ENCODE results near the gene IGFBP3. TPM values are rescaled to one million over a fixed set of nuclear protein-coding genes. Genes with fewer than 3 reads are reported as not detected.

The IGFBP3 gene
- total RNA-seq, 1 experiment from 2014 or later: 2.9 TPM

DNA sequence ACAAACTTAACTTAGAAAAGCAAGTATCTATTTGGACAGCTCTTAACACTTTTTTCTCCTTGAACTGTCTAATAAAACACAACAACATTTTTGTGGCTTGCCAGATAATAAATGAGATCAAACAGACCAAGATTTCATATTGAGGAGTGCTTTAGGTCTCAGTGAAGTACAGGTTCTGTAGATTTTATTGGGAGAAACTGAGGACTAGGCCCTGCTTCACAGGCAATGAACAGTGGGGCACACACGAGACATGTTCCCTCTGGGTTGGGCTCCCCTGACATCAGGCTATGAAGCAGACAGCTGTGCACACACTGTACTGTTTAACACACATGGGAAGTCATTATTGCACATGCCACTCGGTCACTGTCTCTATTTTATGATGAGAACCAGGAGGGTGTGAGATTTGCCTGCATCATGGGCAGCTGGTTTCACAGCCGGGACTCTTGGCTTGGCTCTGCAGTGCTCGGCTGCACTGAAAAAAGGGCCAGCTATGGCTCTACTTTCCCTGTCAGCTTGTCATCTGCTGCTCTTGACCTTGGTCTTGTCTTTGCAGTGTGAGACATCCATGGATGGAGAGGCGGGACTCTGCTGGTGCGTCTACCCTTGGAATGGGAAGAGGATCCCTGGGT lies 28.6 kb downstream of the IGFBP3 start:
- ChIA-PET POLR2A (no interaction called here), CTCF (interaction anchor here (1.2 kb wide), 1 partner anchor 25 kb away, joined by 3 read pairs; no protein-coding TSS in a partner anchor)
- Mint-ChIP-seq H3K4me1 (peaks cover 16% of the 10 kb centered on the region), H3K9me3 (no peaks in the 10 kb centered on the region), H3K4me3 (no peak overlapping the region), H3K36me3 (no peaks in the 10 kb centered on the region), H3K27me3 (ENCODE audit: low read depth) (peaks cover 37% of the 10 kb centered on the region), H3K27ac (no peak overlapping the region)
- TF ChIP-seq GABPB1 (CRISPR knock-in tag; IDR thresholded peaks at IDR 0.05) (peak; percentile 77), FOXP1 (CRISPR knock-in tag; IDR thresholded peaks at IDR 0.05; ENCODE audit: borderline replicate concordance) (no peak)
- ATAC-seq (no peak), DNase-seq (ENCODE audit: low spot score) (no peak)

- Mint-ChIP-seq H3K9me3 (no peaks in the 10 kb centered on the region), H3K27ac (no peak overlapping the region), H3K4me3 (no peak overlapping the region), H3K27me3 (ENCODE audit: low read depth) (peaks cover 45% of the 10 kb centered on the region), H3K36me3 (no peaks in the 10 kb centered on the region), H3K4me1 (peaks cover 16% of the 10 kb centered on the region)
- POLR2A ChIA-PET: no interaction called here
- ATAC-seq (no peak), DNase-seq (ENCODE audit: low spot score) (no peak)
- TF ChIP-seq ELF4 (CRISPR knock-in tag; IDR thresholded peaks at IDR 0.05; ENCODE audit: low read depth) (no peak), EMX1 (CRISPR knock-in tag; IDR thresholded peaks at IDR 0.05) (no peak), ZNF317 (CRISPR knock-in tag; IDR thresholded peaks at IDR 0.05; ENCODE audit: borderline replicate concordance, low read depth) (no peak), ERG (CRISPR knock-in tag; IDR thresholded peaks at IDR 0.05) (no peak), E2F5 (CRISPR knock-in tag; IDR thresholded peaks at IDR 0.05) (no peak)
- CTCF ChIA-PET: interaction anchor here (0.6 to 1.7 kb wide), 12 partner anchors 8 to 466 kb away, joined by 3 to 11 read pairs (median 6); partner anchors contain the start of gene IGFBP3
These were observed 29.3 kb downstream of the IGFBP3 start for GRCh38 chr7:45891462-45892402.

DNA sequence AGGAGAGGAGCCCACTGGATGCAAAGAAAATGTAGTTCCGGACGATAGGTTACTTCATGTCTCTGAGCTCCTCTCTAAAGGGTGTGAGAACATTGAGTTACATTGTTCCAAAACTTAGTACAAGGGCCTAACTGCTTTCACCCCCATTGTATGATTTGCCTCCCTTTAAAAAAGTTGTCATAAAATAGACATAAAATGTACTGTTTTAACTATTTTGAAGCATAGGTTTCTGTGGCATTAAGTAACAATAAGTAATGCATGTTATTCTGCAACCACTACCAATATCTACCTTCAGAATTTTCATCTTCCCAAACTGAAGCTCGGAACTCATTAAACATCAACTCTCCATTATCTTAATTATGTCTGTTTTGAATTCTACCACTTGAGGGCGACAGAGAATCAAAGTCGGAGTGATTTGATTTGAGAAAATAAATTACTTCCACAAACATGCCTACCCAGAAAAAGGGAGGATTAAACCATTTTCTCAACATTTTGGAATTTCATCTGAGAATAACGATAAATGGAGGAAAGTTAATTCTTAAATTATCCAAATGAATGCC lies 30.1 kb downstream of the IGFBP3 start:
- Mint-ChIP-seq H3K36me3 (no peaks in the 10 kb centered on the region), H3K9me3 (no peaks in the 10 kb centered on the region), H3K4me1 (peaks cover 16% of the 10 kb centered on the region), H3K27ac (no peak overlapping the region), H3K27me3 (ENCODE audit: low read depth) (peaks cover 51% of the 10 kb centered on the region), H3K4me3 (no peak overlapping the region)
- CTCF ChIA-PET: interaction anchor here (0.6 to 1.7 kb wide), 13 partner anchors 9 to 467 kb away, joined by 3 to 11 read pairs (median 6); partner anchors contain the start of gene IGFBP3
- POLR2A ChIA-PET: no interaction called here
- DNase-seq (ENCODE audit: low spot score) (no peak), ATAC-seq (no peak)
- no peak for TF ChIP-seq IRF2 (CRISPR knock-in tag; IDR thresholded peaks at IDR 0.05; ENCODE audit: borderline replicate concordance, low read depth)
- TF ChIP-seq GABPB1 (CRISPR knock-in tag; IDR thresholded peaks at IDR 0.05): 0 out of 2 replicates have a peak, but pooled peaks have one; percentile 4
- TF ChIP-seq NFYB (CRISPR knock-in tag; conservative IDR thresholded peaks at IDR 0.05; ENCODE audit: low read depth): no peak
- peak; percentile 29; the same call in 1 of the 2 replicates for TF ChIP-seq CTCF (IDR thresholded peaks at IDR 0.05)
- no peak for TF ChIP-seq ZNF317 (CRISPR knock-in tag; IDR thresholded peaks at IDR 0.05; ENCODE audit: borderline replicate concordance, low read depth)
- TF ChIP-seq PRRX2 (CRISPR knock-in tag; IDR thresholded peaks at IDR 0.05): no peak
